ENCODE measurements around the gene NENF.

NENF gene

DNA sequence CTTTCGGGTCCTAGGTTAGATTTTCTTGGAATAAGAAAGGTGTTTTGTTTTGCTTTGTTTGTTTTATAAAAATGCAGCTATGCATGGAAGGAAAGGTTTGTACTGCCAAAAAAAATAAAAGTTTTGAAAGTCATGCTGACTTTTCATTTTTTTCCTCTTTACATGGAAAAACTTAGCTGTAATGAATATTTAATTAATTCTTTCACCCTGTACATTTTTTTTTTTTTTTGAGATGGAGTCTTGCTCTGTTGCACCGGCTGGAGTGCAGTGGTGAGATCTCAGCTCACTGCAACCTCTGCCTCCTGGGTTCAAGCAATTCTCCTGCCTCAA is 48.7 kb downstream of the NENF start:
- DNase-seq (ENCODE audit: low spot score), result no peak

- no peak for DNase-seq (ENCODE audit: low spot score)
Observed at GRCh38 chr1:212482006-212482636, 49.4 kb downstream of the NENF start.

DNA sequence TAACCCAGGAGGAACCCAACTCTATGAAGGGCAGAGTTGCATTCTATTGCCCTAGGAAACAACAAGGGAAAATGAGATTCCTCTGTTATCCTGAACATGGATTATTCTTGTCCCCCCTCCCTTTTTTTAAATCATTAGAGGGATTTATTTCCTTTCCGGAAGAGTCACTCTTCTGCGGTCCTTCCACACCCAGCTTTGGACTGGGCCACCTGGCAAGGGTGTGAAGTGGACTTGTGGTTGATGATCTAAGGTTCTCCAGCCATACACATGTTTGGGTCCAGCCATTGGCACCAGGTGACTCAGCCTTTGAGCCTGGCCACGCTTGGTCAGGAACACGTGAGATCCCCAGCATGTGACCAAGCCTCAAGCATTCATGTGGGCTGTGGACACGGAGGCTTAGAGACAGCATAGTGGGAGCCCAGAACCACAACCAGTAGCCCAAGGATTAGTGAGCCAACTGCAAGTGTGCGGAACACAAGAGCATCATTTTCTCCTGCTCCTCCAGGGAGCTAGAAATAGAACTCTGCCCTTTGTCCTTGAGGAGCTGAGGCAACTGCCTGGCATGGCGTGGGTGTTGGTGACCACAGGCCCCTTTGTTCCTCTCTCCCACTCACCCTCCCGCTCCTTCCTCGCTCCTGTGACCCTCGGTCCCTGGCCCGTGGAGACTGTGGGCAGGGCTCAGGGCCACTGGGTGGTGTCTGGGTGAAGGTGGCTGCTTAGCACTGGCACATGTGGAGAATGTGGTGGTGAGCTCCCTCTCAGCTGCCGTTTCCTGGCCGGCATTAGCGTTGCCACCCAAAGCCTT is 50.1 kb downstream of the NENF start:
- DNase-seq (ENCODE audit: low spot score), result no peak

DNA sequence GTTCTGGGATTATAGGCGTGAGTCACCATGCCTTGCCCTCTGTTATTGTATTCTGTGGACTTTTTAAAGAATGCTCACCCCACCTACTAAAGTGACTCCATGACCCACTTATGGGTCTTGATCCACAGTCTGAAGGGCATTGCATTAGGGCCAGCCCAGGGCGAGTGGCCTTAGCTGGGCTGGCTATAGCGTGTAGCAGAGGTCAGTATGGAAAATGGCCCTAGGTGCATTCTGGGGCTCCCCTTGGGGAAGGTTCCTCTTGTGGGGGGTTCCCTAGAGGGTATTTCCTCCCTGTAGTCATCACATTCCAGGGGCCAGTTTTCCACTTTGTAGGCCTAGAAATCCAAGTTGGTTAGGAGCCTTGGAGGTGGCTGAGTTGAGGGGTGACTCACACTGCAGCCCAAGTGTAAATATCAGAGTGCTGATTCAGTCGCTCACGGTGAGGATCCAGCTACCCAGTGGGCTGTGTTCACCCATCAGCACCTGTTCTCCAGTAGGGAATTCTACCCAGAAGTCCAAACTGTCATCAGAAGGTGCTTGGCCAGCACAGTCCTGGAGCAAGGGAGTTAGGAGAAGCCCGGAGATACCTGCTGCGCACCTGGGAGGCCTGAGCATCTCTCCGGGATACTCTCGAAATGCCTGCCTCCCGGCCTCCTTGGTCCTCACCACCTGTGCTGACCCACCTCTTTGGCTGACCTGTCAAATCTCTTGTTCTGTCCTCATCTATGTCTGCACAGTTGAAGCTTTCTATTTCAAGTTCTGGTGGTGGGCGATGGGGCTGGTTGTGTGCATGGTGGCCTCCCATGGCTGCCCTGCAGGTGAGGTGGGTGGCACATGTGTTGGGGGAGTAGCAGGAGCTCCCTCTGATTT is 52.2 kb downstream of the NENF start:
- DNase-seq (ENCODE audit: low spot score), result peak; percentile 57

- no peak for DNase-seq (ENCODE audit: low spot score)
Observed at GRCh38 chr1:212485571-212485912, 52.8 kb downstream of the NENF start.

DNA sequence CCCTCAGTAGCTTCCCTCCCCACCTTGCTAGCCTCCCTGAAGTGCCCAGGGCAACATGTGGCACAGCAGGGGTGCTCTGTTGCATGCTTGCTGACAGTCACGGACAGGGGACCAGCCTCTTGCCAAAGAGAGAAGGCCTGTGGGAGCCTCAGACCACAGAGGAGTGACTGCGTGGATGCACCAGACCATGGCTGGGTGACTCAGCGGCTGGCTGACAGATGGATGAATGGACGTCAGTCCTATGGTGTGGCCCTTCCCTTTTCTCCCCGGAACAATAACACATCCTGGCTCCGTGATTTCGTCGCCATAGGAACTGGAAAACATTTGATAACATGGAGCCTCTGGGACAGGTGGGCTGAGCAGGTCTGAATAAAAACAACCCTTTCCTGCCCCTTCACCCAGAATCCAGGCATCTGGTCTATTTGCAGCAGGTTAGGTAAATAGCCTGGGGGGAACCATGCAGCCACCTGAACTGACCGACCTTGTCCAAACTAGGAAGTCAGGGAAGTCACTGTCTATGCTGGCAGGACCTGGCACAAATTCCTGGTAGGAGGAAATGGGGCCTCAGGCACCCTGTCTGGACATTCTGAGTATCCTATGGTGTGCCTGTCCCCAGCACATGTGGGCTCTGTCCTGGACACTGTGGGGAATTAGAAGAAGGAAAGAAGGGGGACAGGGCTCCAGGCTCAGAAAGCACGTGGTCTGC is 53.3 kb downstream of the NENF start:
- DNase-seq (ENCODE audit: low spot score), result peak; percentile 72

DNA sequence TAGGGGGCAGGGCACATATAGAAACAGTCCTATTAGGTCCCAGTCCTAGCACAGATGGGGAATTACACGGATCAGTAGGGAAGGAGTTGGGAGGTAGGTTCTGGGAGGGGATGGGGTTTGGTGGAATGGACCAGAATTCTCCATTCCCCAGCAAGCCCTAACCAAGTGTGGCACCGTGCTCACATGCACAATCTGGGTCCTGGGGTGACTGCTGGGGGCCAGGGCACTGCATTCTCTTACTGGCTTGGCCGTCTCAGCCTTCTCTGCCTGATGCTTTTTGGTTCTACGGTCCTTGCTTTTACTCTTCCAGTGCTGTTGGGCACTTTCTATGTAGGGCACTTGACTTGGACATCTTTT is 53.9 kb downstream of the NENF start:
- no peak for DNase-seq (ENCODE audit: low spot score)

GRCh38 chr1:212487286-212487685 is 54.6 kb downstream of the NENF start:
- DNase-seq (ENCODE audit: low spot score), result no peak

GRCh38 chr1:212487774-212488435 is 55.2 kb downstream of the NENF start:
- DNase-seq (ENCODE audit: low spot score), result no peak

GRCh38 chr1:212488436-212489283 is 55.9 kb downstream of the NENF start:
- peak; percentile 37 for DNase-seq (ENCODE audit: low spot score)

DNA sequence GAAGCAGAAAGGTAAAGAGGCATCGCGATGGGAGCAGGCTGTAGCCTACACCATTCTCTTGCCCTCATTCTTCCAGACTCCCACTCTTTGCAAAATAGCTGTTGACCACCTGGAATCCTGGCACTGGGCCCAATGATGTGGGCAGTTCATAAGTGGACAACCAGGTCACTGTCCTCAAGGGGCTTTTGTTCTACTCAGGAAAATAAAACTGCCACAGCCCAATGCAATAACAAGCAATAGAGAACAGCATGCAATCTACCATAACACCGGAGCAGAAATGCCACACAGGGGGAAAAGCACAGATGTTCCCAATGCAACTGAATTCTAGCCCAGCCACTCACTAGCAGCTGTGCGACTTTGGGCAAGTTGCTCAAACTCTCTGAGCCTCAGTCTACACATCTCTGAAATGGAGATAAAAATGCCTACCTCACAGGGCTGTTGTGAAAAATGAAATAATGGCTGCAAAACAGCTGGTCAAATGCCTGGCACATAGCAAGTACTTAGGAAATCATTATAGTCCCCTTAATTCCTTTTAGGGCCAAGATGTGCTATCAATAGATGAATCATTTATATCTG is 56.7 kb downstream of the NENF start:
- no peak for DNase-seq (ENCODE audit: low spot score)

DNA sequence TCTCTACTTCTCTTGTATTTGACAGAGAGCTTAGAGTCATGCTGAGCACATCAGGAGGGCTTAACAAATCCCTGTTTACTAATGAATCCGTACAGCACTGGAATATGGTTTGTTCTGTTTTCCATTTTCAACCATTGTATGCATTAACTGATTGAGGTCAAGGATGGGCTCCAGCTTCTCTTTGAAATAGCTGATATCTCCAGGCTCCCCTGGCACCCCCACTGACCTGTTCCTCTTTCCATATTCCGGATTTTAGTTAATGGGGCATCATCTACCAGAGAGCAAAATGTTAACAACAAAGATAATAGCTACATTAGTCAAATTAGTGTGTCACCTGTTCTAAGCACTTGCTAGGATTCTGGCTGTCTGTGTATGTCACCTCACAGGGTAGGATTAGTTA is 57.6 kb downstream of the NENF start:
- no peak for DNase-seq (ENCODE audit: low spot score)

DNA sequence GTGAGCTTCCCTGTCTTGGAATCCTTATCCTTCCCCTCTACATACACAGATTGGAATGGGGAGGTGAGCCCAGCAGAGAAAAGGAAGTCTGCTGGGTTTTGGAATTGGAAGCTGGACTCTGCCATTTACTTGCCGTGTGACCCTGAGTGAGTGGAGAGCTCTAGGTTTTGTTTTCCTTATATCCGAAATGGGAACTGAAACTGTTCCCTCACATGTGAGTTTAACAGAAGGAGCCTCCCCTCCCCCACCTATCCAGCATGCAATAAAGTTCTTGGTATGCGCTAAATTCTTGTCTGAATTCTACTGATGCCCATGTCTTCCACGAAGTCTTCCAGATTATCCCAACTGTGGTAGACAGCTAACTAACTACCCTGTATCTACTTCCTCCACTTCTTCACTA is 58.7 kb downstream of the NENF start:
- DNase-seq (ENCODE audit: low spot score), result no peak
